HepG2 (cell line): Measurements from ENCODE around the gene SMARCA2. TPM values are rescaled to one million over a fixed set of nuclear protein-coding genes. Genes with fewer than 3 reads are reported as not detected.

Source experiments
- EED ChIP-seq: sonication (generic); formaldehyde crosslinking; IDR thresholded peaks from 2 replicates; pipeline ENCODE4 v1.5.0; 2020; ENCODE audit warnings: mild to moderate bottlenecking, missing genetic modification reagents
- MYPOP ChIP-seq: sonication (generic); formaldehyde crosslinking; IDR thresholded peaks from 2 replicates; pipeline ENCODE4 v1.8.1; 2023; ENCODE audit warnings: mild to moderate bottlenecking, moderate library complexity, missing genetic modification reagents
- PAX8 ChIP-seq: sonication (generic); formaldehyde crosslinking; IDR thresholded peaks from 2 replicates; pipeline ENCODE4 v1.8.0; 2022; ENCODE audit warnings: mild to moderate bottlenecking, missing genetic modification reagents, borderline replicate concordance
- POGK ChIP-seq: sonication (generic); formaldehyde crosslinking; conservative IDR thresholded peaks from 2 replicates; pipeline ENCODE4 v1.8.0; 2022; ENCODE audit warnings: mild to moderate bottlenecking, moderate library complexity, missing genetic modification reagents
- POLR2AphosphoS2 ChIP-seq: IDR thresholded peaks from 2 replicates; pipeline ENCODE4 v1.6.1; 2011; ENCODE audit warnings: low read depth, low read length, improper control_type of control experiment
- POLR2G ChIP-seq: fragments of 200-400 bp; formaldehyde crosslinking; IDR thresholded peaks from 2 replicates; pipeline ENCODE4 v1.6.1; 2018; ENCODE audit warnings: mild to moderate bottlenecking, low read depth, low read length, moderate library complexity
- PRDM4 ChIP-seq: sonication (generic); formaldehyde crosslinking; IDR thresholded peaks from 2 replicates; pipeline ENCODE4 v1.9.0; 2021; ENCODE audit warnings: missing genetic modification reagents, borderline replicate concordance
- RXRA ChIP-seq: sonication (generic); formaldehyde crosslinking; IDR thresholded peaks from 2 replicates; pipeline ENCODE4 v1.5.1; 2020; ENCODE audit warnings: missing genetic modification reagents
- TFDP1 ChIP-seq: IDR thresholded peaks from 2 replicates; pipeline ENCODE4 v1.6.1; 2016; ENCODE audit warnings: missing compliant biosample characterization, missing genetic modification reagents, borderline replicate concordance
- ZBTB14 ChIP-seq: sonication (generic); formaldehyde crosslinking; IDR thresholded peaks from 2 replicates; pipeline ENCODE4 v1.4.0; 2020; ENCODE audit warnings: missing genetic modification reagents
- ZFP62 ChIP-seq: sonication (generic); formaldehyde crosslinking; IDR thresholded peaks from 2 replicates; pipeline ENCODE4 v1.4.0; 2020; ENCODE audit warnings: missing genetic modification reagents
- ZNF17 ChIP-seq: sonication (generic); formaldehyde crosslinking; IDR thresholded peaks from 2 replicates; pipeline ENCODE4 v1.5.0; 2020; ENCODE audit warnings: mild to moderate bottlenecking, missing genetic modification reagents
- ZNF547 ChIP-seq: sonication (generic); formaldehyde crosslinking; IDR thresholded peaks from 2 replicates; pipeline ENCODE4 v1.5.1; 2020; ENCODE audit warnings: mild to moderate bottlenecking, missing genetic modification reagents
- ZNF549 ChIP-seq: sonication (generic); formaldehyde crosslinking; IDR thresholded peaks from 2 replicates; pipeline ENCODE4 v1.5.0; 2020; ENCODE audit warnings: missing genetic modification reagents
- ZNF704 ChIP-seq: sonication (generic); formaldehyde crosslinking; IDR thresholded peaks from 2 replicates; pipeline ENCODE4 v1.8.1; 2023; ENCODE audit warnings: mild to moderate bottlenecking, inconsistent platforms, moderate library complexity, missing genetic modification reagents, borderline replicate concordance
- ZNF800 ChIP-seq: sonication (generic); formaldehyde crosslinking; IDR thresholded peaks from 2 replicates; pipeline ENCODE4 v1.4.0; 2020; ENCODE audit warnings: missing genetic modification reagents
- polyA plus RNA-seq, 8 experiments: library from polyadenylated mRNA; depleted of rRNA in 3 of 8; stranded (reverse) in 7 of 8; unstranded in 1 of 8; fragments of >200 nt; fragmentation: Illumina TruSeq in 4 of 8; extraction: Trizol in 4 of 8; gene quantifications; 2 replicates each; pipeline versions ENCODE4 v1.2.1 to v1.2.3, GENCODE V29; 2011 to 2016; ENCODE audit warnings: low read depth in 4 of 8, missing spikeins in 1 of 8, mixed read lengths in 1 of 8; ENCODE audit not compliant: insufficient read depth in 1 of 8
- total RNA-seq, 5 experiments: library from RNA; depleted of rRNA; stranded (reverse); fragments of >200 nt; fragmentation: Illumina TruSeq; extraction: Trizol; gene quantifications; 2 replicates each; pipeline ENCODE4 v1.2.3, GENCODE V29; 2016; ENCODE audit warnings: low read depth in 1 of 5

SMARCA2 gene
- total and polyA plus RNA-seq, 2 of the 13 experiments (the other 11 are each of a cell fraction or from before 2014, with no cell fraction given) = 22.5 to 23.7 TPM

GRCh38 chr9:2016408-2017330 lies 1.5 kb downstream of the SMARCA2 start (continued):
- TF ChIP-seq POGK (CRISPR knock-in tag) (0 out of 2 replicates have a peak, but pooled peaks have one; percentile 33), ZNF547 (CRISPR knock-in tag) (no peak), PAX8 (CRISPR knock-in tag) (no peak), ZNF704 (peak; percentile 63; the same call in 1 of the 2 replicates), EED (CRISPR knock-in tag) (no peak), PRDM4 (CRISPR knock-in tag) (no peak), POLR2G (peak; percentile 13; the same call in 1 of the 2 replicates), MYPOP (CRISPR knock-in tag) (peak; percentile 36; the same call in 1 of the 2 replicates), POLR2AphosphoS2 (no peak), ZNF800 (CRISPR knock-in tag) (peak; percentile 75; the same call in 1 of the 2 replicates), ZFP62 (no peak), ZNF549 (no peak), TFDP1 (CRISPR knock-in tag) (no peak), ZBTB14 (no peak), RXRA (no peak), ZNF17 (CRISPR knock-in tag) (no peak)
